HG02970 (cell line): ENCODE data around the gene TPX2.

Source experiments
- ATAC-seq: cut with Tn5 transposase; IDR thresholded peaks from one replicate; pipeline ENCODE4 v1.9.1; 2021; ENCODE audit warnings: mild to moderate bottlenecking, moderate library complexity, moderate number of reproducible peaks; ENCODE audit not compliant: unreplicated experiment, low FRiP score

The TPX2 gene, protein sequence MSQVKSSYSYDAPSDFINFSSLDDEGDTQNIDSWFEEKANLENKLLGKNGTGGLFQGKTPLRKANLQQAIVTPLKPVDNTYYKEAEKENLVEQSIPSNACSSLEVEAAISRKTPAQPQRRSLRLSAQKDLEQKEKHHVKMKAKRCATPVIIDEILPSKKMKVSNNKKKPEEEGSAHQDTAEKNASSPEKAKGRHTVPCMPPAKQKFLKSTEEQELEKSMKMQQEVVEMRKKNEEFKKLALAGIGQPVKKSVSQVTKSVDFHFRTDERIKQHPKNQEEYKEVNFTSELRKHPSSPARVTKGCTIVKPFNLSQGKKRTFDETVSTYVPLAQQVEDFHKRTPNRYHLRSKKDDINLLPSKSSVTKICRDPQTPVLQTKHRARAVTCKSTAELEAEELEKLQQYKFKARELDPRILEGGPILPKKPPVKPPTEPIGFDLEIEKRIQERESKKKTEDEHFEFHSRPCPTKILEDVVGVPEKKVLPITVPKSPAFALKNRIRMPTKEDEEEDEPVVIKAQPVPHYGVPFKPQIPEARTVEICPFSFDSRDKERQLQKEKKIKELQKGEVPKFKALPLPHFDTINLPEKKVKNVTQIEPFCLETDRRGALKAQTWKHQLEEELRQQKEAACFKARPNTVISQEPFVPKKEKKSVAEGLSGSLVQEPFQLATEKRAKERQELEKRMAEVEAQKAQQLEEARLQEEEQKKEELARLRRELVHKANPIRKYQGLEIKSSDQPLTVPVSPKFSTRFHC

GRCh38 chr20:31738729-31739549, at the start of gene TPX2:
Gene TPX2 (plus strand): TSS chr20:31739290. CDS start chr20:31757477, 18,187 bp downstream.
- ATAC-seq = peak; percentile 79

DNA sequence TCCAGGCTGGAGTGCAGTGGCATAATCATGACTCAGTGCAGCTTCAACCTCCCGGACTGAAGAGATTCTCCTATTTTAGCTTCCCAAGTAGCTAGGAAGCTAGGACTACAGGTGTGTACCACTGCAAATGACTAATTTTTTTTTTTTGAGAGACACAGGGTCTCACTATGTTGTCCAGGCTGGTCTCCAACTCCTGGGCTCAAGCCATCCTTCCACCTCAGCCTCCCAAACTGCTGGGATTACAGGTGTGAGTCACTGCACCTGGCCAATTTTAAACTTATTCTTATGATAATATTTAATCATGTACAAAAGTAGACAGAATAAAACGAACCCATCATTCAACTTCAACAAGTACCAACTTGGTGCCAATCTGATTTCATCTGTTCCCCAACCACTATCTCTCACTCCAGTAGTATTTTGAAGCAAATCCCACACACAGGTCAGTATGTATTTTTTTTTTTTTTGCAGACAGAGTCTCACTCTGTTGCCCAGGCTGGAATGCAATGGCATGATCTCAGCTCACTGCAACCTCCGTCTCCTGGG, 48.9 kb upstream of the TPX2 start:
- no peak for ATAC-seq

- ATAC-seq = no peak
Measured at GRCh38 chr20:31691646-31692275, 47.3 kb upstream of the TPX2 start.

DNA sequence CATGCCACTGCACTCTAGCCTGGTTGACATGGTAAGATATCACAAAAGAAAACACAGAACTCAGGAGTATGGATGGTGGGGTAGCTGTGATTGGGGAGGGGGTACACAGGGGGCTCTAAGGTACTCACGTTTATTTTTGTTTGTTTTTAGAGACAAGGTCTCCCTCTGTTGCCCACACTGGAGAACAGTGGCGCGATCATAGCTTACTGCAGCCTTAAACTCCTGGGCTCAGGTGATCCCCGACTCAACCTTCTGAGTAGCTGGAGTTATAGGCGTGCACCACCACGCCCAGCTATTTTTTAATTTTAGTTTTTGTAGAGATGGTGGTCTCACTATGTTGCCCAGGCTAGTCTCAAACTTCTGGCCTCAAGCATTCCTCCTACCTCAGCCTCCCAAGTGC, 45.7 kb upstream of the TPX2 start:
- ATAC-seq = no peak

DNA sequence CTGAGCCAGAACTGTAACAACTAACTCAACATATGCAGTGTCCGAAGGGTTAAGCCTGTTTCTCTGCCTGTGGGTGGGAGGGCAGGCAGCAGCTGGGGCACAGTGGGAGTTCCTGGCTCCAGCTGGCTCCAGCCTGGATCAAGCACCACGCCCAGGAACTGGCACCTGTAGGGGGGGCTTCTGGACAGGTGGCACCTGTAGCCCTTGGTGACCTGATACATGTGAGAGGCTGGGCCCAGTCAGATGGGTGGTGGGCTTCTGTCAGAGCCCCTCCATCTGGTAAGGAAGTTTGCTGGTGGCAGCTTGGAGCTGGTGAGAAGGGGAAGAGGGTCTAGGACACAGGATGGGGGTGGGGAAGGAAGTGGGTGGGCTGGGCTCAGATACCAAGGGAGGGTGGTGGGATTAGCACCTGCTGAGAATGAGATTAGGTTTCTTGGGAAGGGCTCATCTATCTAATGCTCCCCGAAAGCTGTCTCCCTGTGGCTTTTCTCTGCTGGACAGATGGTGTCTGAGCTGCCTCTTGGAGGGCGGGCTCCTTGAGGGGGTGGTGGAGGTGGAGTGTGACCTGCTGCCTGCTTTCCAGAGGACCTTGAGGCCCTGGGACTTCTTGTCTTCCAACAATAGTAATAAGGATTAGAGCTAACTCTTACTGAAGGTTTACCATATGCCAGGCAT, 45.0 kb upstream of the TPX2 start:
- no peak for ATAC-seq

GRCh38 chr20:31694842-31695593, 44.1 kb upstream of the TPX2 start:
- no peak for ATAC-seq

DNA sequence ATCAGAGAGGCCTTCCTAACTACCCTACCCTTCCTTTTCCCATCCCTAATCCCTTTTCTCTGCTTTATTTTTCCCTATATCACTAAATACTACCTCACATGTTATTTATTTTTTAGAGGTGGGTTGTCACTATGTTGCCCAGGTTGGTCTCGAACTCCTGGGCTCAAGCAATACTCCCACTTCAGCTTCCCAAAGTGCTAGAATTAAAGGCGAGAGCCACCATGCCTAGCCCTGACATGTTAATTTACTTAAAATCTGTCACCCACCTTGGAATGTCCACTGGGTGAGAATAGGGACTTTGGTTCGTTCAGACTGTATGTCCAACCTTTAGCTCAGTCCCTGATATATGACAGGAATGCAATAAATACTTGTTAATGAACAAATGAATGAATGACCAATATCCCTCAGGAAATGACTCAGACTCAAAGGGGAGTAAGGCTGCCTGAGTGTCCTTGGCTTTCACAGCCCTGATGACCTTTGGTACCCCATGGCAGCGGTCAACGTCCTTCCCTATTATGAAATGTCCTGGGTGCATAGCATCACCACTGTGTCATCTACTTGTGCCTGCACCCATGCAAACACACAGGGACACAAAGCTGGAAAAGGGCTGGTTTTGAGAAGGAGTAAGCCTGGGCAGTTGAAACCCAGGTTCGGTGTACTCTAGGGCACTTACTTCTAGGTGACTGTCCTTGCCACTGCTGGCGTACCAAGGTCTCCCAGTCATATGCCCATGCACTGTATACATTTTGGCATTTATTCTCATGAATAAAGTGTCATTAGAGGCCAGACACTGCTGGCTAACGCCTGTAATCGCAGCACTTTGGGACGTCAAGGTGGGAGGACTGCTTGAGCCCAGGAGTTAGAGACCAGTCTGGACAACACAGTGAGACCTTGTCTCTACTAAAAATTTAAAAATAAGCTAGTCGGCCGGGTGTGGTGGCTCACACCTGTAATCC, 43.0 kb upstream of the TPX2 start:
- no peak for ATAC-seq

DNA sequence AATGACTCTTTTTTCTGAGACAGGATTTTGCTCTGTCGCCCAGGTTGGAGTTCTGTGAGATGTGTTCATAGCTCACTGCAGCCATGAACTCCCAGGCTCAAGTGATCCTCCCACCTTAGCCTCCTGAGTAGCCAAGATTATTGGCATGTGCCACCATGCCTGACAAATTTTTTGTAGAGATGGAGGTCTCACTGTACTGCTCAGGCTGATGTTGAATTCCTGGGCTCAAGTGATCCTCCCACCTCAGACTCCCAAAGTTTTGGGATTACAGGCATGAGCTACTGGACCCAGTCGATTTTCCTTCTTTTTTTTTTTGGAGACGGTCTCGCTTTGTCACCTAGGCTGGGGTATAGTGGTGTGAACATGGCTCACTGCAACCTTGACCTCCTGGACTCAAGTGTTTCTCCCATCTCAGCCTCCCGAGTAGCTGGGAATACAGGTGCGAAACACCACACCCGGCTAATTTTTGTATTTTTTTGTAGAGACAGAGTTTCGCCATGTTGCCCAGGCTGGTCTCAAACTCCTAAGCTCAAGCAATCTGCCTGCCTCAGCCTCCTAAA, 40.8 kb upstream of the TPX2 start:
- ATAC-seq = no peak

DNA sequence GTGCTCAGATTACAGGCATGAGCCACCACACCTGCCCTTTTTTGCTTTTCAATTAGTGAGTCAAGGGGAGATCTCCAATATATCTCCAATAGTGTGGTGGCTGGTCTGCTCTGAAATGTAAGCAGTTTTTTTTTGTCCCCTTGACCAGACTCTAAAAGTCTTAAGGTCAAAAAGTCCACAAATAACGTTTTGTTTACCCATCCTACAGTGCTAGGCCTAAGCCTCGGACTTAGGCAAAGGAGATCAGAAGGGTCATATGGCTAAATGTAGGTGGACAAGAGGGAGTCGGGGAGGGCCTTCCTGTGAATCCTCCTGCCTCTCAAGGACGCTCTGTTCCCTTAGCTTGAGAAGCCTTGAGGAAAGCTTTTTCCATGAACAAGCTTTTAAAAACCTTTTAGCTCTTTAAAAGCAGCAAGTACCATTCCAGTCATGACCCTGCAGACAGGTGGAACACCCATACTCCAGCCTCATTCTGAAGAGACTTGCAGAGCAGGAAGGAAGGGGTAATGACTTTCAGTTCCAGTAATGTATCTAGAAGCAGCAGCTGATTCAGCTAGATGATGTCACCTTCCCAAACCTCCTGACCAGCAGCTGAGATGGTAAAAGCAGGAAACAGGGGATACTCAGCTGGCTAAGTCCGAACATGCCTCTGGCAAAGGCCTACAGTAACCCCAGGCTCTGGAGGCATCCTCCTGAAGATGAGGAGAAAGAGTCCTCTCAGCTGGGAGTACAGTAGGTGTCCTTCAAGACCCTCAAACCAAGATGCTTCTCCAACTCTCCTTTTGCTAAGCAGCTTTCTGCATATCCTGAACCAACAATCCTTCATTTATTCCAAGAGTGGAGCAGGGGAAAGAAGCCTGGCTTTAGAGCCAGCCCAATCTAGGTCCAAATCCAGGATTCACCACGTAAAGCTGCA, 40.0 kb upstream of the TPX2 start:
- peak; percentile 80 for ATAC-seq

GRCh38 chr20:31699801-31700728, 39.0 kb upstream of the TPX2 start:
- no peak for ATAC-seq

DNA sequence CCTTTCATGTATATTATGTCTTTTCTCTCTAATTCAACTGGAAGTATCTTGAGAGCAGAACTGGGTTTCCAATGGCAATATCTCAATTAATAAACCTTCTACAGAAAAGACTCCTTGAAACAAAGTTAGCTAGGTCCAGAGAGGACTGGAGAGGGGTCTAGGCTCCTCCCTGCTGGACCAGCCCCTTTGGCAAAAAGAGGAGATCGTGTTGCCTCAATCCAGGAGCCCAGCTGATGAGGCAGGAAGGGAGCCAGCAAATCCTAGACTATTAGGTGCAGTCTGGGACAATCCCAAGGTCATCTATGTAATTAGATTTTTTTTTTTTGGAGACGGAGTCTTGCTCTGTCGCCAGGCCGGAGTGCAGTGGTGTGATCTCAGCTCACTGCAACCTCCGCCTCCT, 38.3 kb upstream of the TPX2 start:
- ATAC-seq = no peak

GRCh38 chr20:31701591-31701990, 37.5 kb upstream of the TPX2 start:
- no peak for ATAC-seq

DNA sequence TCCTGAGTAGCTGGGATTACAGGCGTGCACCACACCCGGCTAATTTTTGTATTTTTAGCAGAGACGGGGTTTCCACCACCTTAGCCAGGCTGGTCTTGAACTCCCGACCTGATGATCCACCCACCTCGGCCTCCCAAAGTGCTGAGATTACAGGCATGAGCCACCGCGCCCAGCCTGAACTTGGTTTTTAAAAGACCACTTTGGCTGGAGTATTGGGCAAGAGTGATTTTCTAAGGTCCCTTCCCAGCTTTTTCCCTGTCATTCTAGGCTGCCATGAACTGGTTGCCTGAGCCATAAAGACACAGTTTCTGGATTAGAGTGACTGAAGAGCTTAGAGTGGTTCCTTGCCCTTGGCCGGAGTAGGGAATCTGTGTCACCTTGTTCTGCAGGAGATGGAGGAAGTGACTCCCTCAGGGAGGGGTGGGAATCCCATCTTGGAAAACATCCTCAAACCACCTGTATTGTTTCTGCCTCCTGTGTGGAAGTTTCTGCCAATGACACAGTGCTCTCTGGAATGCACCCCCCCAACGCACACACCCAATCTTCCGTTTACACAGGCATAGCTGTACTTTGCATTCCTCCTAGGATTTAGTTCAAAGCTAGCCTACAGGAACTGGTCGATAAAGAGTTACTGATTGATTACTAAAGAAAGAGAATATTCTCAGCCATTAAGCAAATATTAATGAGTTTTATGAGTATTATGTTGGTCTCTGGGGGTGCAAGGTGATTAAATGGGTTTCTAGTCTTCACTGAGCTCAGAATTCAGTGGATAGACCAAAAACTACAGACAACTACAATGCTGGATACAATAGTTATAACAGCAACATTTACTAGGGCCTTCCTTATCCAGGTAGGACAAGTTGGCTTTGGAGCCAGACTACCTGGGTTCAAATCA, 34.6 kb upstream of the TPX2 start:
- no peak for ATAC-seq

- ATAC-seq = no peak
Measured at GRCh38 chr20:31705191-31705590, 33.9 kb upstream of the TPX2 start.
